Pancreas (tissue), 10 donors: Measurements from ENCODE around the gene GRIK3. TPM values are rescaled to one million over a fixed set of nuclear protein-coding genes. Genes with fewer than 3 reads are reported as not detected.

ENCODE experiments used
- ATAC-seq, 4 donors: fragments of 200-7000 bp; cut with Tn5 transposase; one replicate each; pipeline versions ENCODE4 v1.8.0 to v1.9.1; 2020; ENCODE audit warnings: mild to moderate bottlenecking in 4 of 4, moderate library complexity in 4 of 4
- DNase-seq, 6 donors: peaks; one replicate each; pipeline ENCODE4 v3.0.0-alpha.2; 2020
- FAIRE-seq: peaks from 2 replicates; lab custom pipeline; 2012; peaks lifted over from hg19 to GRCh38; lab: Jason Lieb, UNC
- H3K27ac ChIP-seq, 4 donors: fragments of 200-600 bp; sonication (generic); 1 replicate in 3 of 4; 2 replicates in 1 of 4; pipeline versions ENCODE4 v1.5.0 to v1.8.0; 2020
- H3K27me3 ChIP-seq, 4 donors: fragments of 200-600 bp; one replicate each; pipeline ENCODE4 v1.8.0; 2021
- H3K36me3 ChIP-seq, 3 donors: fragments of 200-600 bp; sonication (generic) in 1 of 3; one replicate each; pipeline versions ENCODE4 v1.5.0 to v1.8.0; 2020 to 2021
- H3K4me1 ChIP-seq, 3 donors: fragments of 200-600 bp; one replicate each; pipeline ENCODE4 v1.8.0; 2021
- H3K4me3 ChIP-seq, 4 donors: fragments of 200-600 bp; sonication (generic) in 2 of 4; one replicate each; pipeline versions ENCODE4 v1.5.0 to v1.8.0; 2020 to 2021
- H3K9me3 ChIP-seq, 4 donors: fragments of 200-600 bp; one replicate each; pipeline ENCODE4 v1.8.0; 2021
- CTCF ChIP-seq, 4 donors: fragments of 200-600 bp; sonication (generic) in 3 of 4; IDR thresholded peaks; one replicate each; pipeline versions ENCODE4 v1.5.0 to v1.8.0; 2021; ENCODE audit warnings: antibody characterized with exemption in 4 of 4
- WGBS, 2 donors: extraction: QIAGEN DNeasy Blood & Tissue Kit; methylation state at CpG; one replicate each; pipeline ENCODE4 v1.1.7; 2013; 5-methylcytosine and 5-hydroxymethylcytosine counted together
- intact Hi-C, 3 donors: fragments of 100-400 bp; cut with DNase I; formaldehyde crosslinking; loops; one replicate each; pipeline versions ENCODE4 v1.11.1 to v1.14.2; 2022
- polyA plus RNA-seq, 2 donors: library from polyadenylated mRNA; stranded (reverse); fragments of 200-250 nt; gene quantifications; one replicate each; pipeline ENCODE4 v1.2.3, GENCODE V29; 2013
- total RNA-seq, 6 donors: library from RNA; stranded (reverse); fragmentation: NEBNext Ultra II Directional in 4 of 6; extraction: Animal tissue kit (Norgen Biotek cat#: 25700) in 4 of 6; gene quantifications; one replicate each; pipeline versions ENCODE4 v1.2.1 to v1.2.4, GENCODE V29; 2021 to 2023
- donor health status: healthy with polysubstance abuse.
- donor health status: DM: no; HTN: no; CAD: no; lungs with moderate emphysema.
- donor health status: DM: no; HTN: no; CAD: no.
- donor health status: control.
- donor health status: control.
- donor health status: Bipolar disorder and iron deficiency.
- donor health status: DM: yes; HTN: yes; CAD: no.
- donor health status: DM: no; HTN: no; CAD: no.
- donor health status: DM: no; HTN: no; CAD: no.
- donor health status: DM: yes; HTN: yes; CAD: no.

The GRIK3 gene
- total and polyA plus RNA-seq, 8 donors, result 0.08 to 0.47 (median 0.23) TPM

- no peak for TF ChIP-seq CTCF (IDR thresholded peaks at IDR 0.05)
- H3K36me3 ChIP-seq, result no peaks in the 10 kb centered on the region
- H3K9me3 ChIP-seq, result no peaks in the 10 kb centered on the region
- H3K27ac ChIP-seq, result no peak overlapping the region
- WGBS, 2 donors, result 33 to 36% methylated on average over 2 of the region's 2 CpGs
- FAIRE-seq (no peak), DNase-seq (no peak), ATAC-seq (no peak)
- H3K27me3 ChIP-seq, result peaks cover 0 to 4% (median 0%) of the 10 kb centered on the region in 4 donors
- no peak overlapping the region for H3K4me3 ChIP-seq
- H3K4me1 ChIP-seq, result no peaks in the 10 kb centered on the region
- intact Hi-C loops, result no loop called here
Measured at GRCh38 chr1:36775716-36776115, 258.6 kb downstream of the GRIK3 start.

- FAIRE-seq, result no peak
Measured at GRCh38 chr1:36773827-36774541, 260.3 kb downstream of the GRIK3 start.

GRCh38 chr1:36772647-36773495 is 261.4 kb downstream of the GRIK3 start:
- DNase-seq (no peak), ATAC-seq (no peak), FAIRE-seq (no peak)
- Histone ChIP-seq H3K9me3 (no peaks in the 10 kb centered on the region), H3K27ac (no peak overlapping the region), H3K27me3 (peaks cover 0 to 4% (median 0%) of the 10 kb centered on the region in 4 donors), H3K36me3 (no peaks in the 10 kb centered on the region), H3K4me3 (no peak overlapping the region), H3K4me1 (no peaks in the 10 kb centered on the region)
- intact Hi-C loops, result no loop called here
- WGBS, 2 donors, result 57 to 67% methylated on average over 8 of the region's 8 CpGs
- no peak for TF ChIP-seq CTCF (IDR thresholded peaks at IDR 0.05)

More at GRCh38 chr1:36773827-36774541, 260.3 kb downstream of the GRIK3 start:
- Histone ChIP-seq H3K36me3 (no peaks in the 10 kb centered on the region), H3K4me1 (no peaks in the 10 kb centered on the region), H3K9me3 (no peaks in the 10 kb centered on the region), H3K4me3 (no peak overlapping the region), H3K27ac (no peak overlapping the region), H3K27me3 (peaks cover 0 to 4% (median 0%) of the 10 kb centered on the region in 4 donors)
- no peak for ATAC-seq
- no peak for DNase-seq
- WGBS, 2 donors, result 67% methylated on average over 13 of the region's 13 CpGs
- TF ChIP-seq CTCF (IDR thresholded peaks at IDR 0.05), result no peak
- intact Hi-C loops, result no loop called here

GRCh38 chr1:36771660-36772284 is 262.5 kb downstream of the GRIK3 start:
- H3K9me3 ChIP-seq, result no peaks in the 10 kb centered on the region
- H3K36me3 ChIP-seq, result no peaks in the 10 kb centered on the region
- ATAC-seq, result no peak
- FAIRE-seq, result no peak
- H3K4me1 ChIP-seq, result no peaks in the 10 kb centered on the region
- no peak overlapping the region for H3K4me3 ChIP-seq
- TF ChIP-seq CTCF (IDR thresholded peaks at IDR 0.05), result no peak
- intact Hi-C loops, result no loop called here
- H3K27me3 ChIP-seq, result peaks cover 0 to 4% (median 0%) of the 10 kb centered on the region in 4 donors
- WGBS, 2 donors, result 7 to 8% methylated on average over 16 to 17 of the region's 17 CpGs
- H3K27ac ChIP-seq, result no peak overlapping the region
- DNase-seq, result peak in 1 of 6 donors; percentile 41
